Measurements from ENCODE around the gene SPON1.
A peak's percentile ranks its signal among the peaks of the same experiment; 100 is the strongest.
"Not testable (repeated sequence)": the region's sequence is repeated elsewhere in the genome, so short reads cannot be mapped to it uniquely, and the experiment has no call there.

SPON1 gene

GRCh38 chr11:14244926-14245325 is 282.4 kb downstream of the SPON1 start:
- DNase-seq (ENCODE audit: low read depth, low spot score), result no peak

- no peak for DNase-seq (ENCODE audit: low read depth, low spot score)
Observed at GRCh38 chr11:14245444-14245843, 282.9 kb downstream of the SPON1 start.

GRCh38 chr11:14248580-14248981 is 286.1 kb downstream of the SPON1 start:
- DNase-seq (ENCODE audit: low read depth, low spot score), result no peak

- DNase-seq (ENCODE audit: low read depth, low spot score), result peak; percentile 57
Observed at GRCh38 chr11:14249121-14249963, 286.8 kb downstream of the SPON1 start.

GRCh38 chr11:14251754-14252153 is 289.2 kb downstream of the SPON1 start:
- DNase-seq (ENCODE audit: low read depth, low spot score), result no peak

GRCh38 chr11:14252501-14252900 is 290.0 kb downstream of the SPON1 start:
- DNase-seq (ENCODE audit: low read depth, low spot score), result not testable (repeated sequence)

GRCh38 chr11:14253421-14253820 is 290.9 kb downstream of the SPON1 start:
- no peak for DNase-seq (ENCODE audit: low read depth, low spot score)

GRCh38 chr11:14253840-14254239 is 291.3 kb downstream of the SPON1 start:
- DNase-seq (ENCODE audit: low read depth, low spot score), result no peak

GRCh38 chr11:14254533-14255237 is 292.2 kb downstream of the SPON1 start:
- no peak for DNase-seq (ENCODE audit: low read depth, low spot score)

GRCh38 chr11:14255238-14255534 is 292.7 kb downstream of the SPON1 start:
- DNase-seq (ENCODE audit: low read depth, low spot score), result no peak

GRCh38 chr11:14258221-14258935 is 295.9 kb downstream of the SPON1 start:
- DNase-seq (ENCODE audit: low read depth, low spot score), result no peak

- DNase-seq (ENCODE audit: low read depth, low spot score), result no peak
Observed at GRCh38 chr11:14259186-14259784, 296.8 kb downstream of the SPON1 start.

GRCh38 chr11:14259878-14260277 is 297.4 kb downstream of the SPON1 start:
- no peak for DNase-seq (ENCODE audit: low read depth, low spot score)

- DNase-seq (ENCODE audit: low read depth, low spot score), result no peak
Observed at GRCh38 chr11:14261066-14261465, 298.5 kb downstream of the SPON1 start.

GRCh38 chr11:14262271-14262846 is 299.8 kb downstream of the SPON1 start:
- no peak for DNase-seq (ENCODE audit: low read depth, low spot score)

GRCh38 chr11:14264966-14265365 is 302.4 kb downstream of the SPON1 start:
- no peak for DNase-seq (ENCODE audit: low read depth, low spot score)

GRCh38 chr11:14266622-14267021 is 304.1 kb downstream of the SPON1 start:
- DNase-seq (ENCODE audit: low read depth, low spot score), result no peak

- no peak for DNase-seq (ENCODE audit: low read depth, low spot score)
Observed at GRCh38 chr11:14267861-14268635, 305.5 kb downstream of the SPON1 start.

GRCh38 chr11:14269692-14270573 is 307.4 kb downstream of the SPON1 start:
- DNase-seq (ENCODE audit: low read depth, low spot score), result no peak

Data from activated CD4-positive, CD25-positive, alpha-beta regulatory T cell treated with anti-CD3 and anti-CD28 coated beads, Interleukin-2, amount 50 U/mL, for 16 hours (primary cell).